Measurements from ENCODE around the gene SEC14L3.

- TF ChIP-seq POLR2A (IDR thresholded peaks at IDR 0.05; ENCODE audit: low read depth, low read length) (no peak), CTCF (IDR thresholded peaks at IDR 0.05; ENCODE audit: extremely low read depth in 1 of 2, insufficient read depth in 1 of 2, low read depth in 1 of 2, low read length in 2 of 2) (no peak), EZH2 (IDR thresholded peaks at IDR 0.05; ENCODE audit: borderline replicate concordance, low read depth, low read length, severe bottlenecking) (no peak), MAX (IDR thresholded peaks at IDR 0.05; ENCODE audit: insufficient read depth, insufficient read length) (no peak)
Observed at GRCh38 chr22:30453731-30454510, 17.9 kb downstream of the SEC14L3 start.
